Measurements from ENCODE around the gene TPK1. TPM values are rescaled to one million over a fixed set of nuclear protein-coding genes. Genes with fewer than 3 reads are reported as not detected.

Gene TPK1
- total RNA-seq, 3 donors from 2014 or later: 11.4 to 14.2 (median 13.3) TPM

DNA sequence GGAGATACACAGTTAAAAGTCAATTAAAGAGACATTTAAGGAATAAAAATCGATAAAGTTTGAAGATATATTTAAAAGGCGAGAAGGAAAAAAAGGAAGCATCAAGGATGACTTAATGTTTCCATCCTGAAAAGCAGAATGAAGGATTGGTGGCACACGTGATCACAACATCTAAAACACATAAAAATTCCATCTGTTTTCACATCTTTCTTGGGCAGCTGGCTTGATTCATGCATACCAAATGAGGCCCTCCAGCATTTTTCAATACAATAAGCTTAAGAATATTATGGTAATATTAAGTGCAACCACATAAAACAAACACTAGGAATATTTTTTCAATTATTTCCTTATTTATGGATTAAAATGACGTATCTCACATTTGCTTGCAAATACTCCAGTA lies 112.6 kb downstream of the TPK1 start:
- Histone ChIP-seq H3K4me3 (no peak overlapping the region), H3K4me1 (ENCODE audit: low read depth) (no peaks in the 10 kb centered on the region), H3K9me3 (no peaks in the 10 kb centered on the region), H3K36me3 (ENCODE audit: low read depth) (no peaks in the 10 kb centered on the region)
- ATAC-seq: no peak
- DNase-seq: no peak
- TF ChIP-seq, protein P1, sequence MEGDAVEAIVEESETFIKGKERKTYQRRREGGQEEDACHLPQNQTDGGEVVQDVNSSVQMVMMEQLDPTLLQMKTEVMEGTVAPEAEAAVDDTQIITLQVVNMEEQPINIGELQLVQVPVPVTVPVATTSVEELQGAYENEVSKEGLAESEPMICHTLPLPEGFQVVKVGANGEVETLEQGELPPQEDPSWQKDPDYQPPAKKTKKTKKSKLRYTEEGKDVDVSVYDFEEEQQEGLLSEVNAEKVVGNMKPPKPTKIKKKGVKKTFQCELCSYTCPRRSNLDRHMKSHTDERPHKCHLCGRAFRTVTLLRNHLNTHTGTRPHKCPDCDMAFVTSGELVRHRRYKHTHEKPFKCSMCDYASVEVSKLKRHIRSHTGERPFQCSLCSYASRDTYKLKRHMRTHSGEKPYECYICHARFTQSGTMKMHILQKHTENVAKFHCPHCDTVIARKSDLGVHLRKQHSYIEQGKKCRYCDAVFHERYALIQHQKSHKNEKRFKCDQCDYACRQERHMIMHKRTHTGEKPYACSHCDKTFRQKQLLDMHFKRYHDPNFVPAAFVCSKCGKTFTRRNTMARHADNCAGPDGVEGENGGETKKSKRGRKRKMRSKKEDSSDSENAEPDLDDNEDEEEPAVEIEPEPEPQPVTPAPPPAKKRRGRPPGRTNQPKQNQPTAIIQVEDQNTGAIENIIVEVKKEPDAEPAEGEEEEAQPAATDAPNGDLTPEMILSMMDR (IDR thresholded peaks at IDR 0.05): no peak
- intact Hi-C loops (cut with DNase I, micrococcal nuclease): no loop called here

DNA sequence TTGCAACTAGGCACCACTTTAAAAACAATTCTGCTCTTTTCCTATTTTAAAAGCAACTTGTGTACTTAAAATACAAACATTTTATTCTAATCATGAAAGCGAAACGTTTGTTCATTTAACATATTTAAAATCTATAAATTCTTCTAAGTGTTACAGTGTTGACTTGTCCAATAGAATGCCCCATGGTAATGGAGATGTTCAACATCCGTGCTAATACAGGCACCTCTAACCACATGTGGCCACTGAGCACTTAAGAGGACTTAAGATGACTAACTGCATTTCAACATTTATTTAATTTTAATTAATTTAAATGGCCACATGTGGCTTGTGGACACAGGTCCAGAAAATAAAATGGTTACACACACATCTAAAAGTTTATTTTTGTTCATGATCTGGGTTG lies 115.1 kb downstream of the TPK1 start:
- Histone ChIP-seq H3K4me3 (no peak overlapping the region), H3K9me3 (no peaks in the 10 kb centered on the region), H3K4me1 (ENCODE audit: low read depth) (no peaks in the 10 kb centered on the region), H3K36me3 (ENCODE audit: low read depth) (no peaks in the 10 kb centered on the region)
- intact Hi-C loops (cut with DNase I, micrococcal nuclease): no loop called here
- ATAC-seq: no peak
- DNase-seq: no peak
- TF ChIP-seq, protein P1 (IDR thresholded peaks at IDR 0.05): no peak

DNA sequence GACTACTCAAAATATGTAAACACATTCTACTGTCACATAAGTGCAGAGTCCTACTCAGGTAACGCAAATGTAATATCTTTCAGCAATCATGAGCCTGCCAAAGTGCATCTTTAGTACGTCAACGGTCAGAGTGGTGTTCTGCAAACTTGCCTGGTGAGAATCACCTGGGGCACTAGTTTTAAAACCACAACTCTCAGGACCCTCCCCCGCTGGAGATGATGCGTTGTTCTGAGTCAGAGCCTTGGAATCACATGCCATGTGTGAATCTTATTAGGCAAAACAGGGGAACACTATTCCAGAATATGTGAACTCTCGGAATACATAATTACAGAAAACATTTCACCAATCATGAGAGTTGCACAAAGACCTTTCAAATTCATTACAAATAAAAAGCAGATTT lies 115.7 kb downstream of the TPK1 start:
- no peaks in the 10 kb centered on the region for H3K4me1 ChIP-seq (ENCODE audit: low read depth)
- ATAC-seq (no peak), DNase-seq (no peak)
- H3K36me3 ChIP-seq (ENCODE audit: low read depth): no peaks in the 10 kb centered on the region
- intact Hi-C loops (cut with DNase I, micrococcal nuclease): no loop called here
- H3K9me3 ChIP-seq: no peaks in the 10 kb centered on the region
- H3K4me3 ChIP-seq: no peak overlapping the region
- TF ChIP-seq, protein P1 (IDR thresholded peaks at IDR 0.05): no peak

DNA sequence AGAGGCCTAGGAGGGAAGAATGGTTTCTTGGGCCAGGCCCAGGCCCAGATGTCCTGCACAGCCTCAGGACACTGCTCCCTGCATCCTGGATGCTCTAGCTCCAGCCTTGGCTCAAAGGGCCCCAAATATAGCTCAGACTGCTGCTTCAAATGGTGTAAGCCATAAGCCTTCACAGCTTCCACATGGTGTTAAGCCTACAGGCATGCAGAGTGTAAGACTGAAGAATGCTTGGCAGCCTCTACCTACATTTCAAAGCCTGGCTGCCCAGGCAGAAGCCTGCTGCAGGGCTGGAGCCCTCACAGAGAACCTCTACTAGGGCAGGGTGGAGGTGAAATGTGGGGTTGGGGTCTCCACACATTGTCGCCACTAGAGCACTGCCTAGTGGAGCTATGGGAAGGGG lies 118.1 kb downstream of the TPK1 start:
- TF ChIP-seq, protein P1 (IDR thresholded peaks at IDR 0.05): no peak
- DNase-seq (no peak), ATAC-seq (no peak)
- intact Hi-C loops (cut with DNase I, micrococcal nuclease): no loop called here
- Histone ChIP-seq H3K9me3 (no peaks in the 10 kb centered on the region), H3K4me3 (no peak overlapping the region), H3K4me1 (ENCODE audit: low read depth) (no peaks in the 10 kb centered on the region), H3K36me3 (ENCODE audit: low read depth) (no peaks in the 10 kb centered on the region)

DNA sequence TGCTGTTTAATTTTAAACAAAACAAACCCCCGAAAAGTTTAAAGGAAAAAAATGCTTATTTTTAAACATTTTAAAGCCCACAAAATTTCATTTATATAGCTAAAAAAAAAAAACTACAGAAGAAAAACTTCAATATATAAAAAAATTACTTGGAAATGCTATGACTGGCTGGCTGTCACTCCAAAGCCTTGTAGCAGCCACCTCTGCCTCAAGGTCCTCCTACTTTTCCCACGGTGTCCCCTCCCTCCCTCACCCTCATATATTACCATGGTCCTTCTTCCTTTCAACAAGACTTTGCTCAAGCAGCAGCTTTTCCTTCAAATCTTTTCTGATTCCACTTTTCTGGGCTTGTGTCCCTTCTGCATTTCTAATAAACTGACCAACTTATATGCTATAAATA lies 122.0 kb downstream of the TPK1 start:
- H3K9me3 ChIP-seq: no peaks in the 10 kb centered on the region
- TF ChIP-seq, protein P1 (IDR thresholded peaks at IDR 0.05): no peak
- no peak for ATAC-seq
- no peaks in the 10 kb centered on the region for H3K4me1 ChIP-seq (ENCODE audit: low read depth)
- intact Hi-C loops (cut with DNase I, micrococcal nuclease): no loop called here
- no peaks in the 10 kb centered on the region for H3K36me3 ChIP-seq (ENCODE audit: low read depth)
- no peak for DNase-seq
- no peak overlapping the region for H3K4me3 ChIP-seq

DNA sequence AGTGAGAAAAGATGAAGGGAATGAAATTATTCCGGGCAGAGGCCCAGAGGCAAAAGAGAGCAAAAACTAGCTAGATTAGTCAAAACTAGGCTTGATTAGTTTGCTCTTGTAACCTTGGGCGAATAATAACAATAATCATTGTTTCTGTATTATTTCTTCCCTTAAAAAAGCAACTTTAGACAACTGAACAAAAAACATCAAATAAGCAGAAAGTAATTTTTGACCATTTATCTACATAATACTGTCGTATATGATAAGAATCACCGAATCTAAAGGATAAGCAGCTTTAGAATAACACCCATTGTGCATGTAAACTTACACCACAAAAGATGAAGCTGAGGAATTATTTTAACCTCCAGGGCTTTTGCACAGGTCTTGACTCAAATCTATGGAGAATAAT lies 125.1 kb downstream of the TPK1 start:
- Histone ChIP-seq H3K36me3 (ENCODE audit: low read depth) (no peaks in the 10 kb centered on the region), H3K9me3 (no peaks in the 10 kb centered on the region), H3K4me3 (no peak overlapping the region), H3K4me1 (ENCODE audit: low read depth) (no peaks in the 10 kb centered on the region)
- ATAC-seq (no peak), DNase-seq (no peak)
- TF ChIP-seq, protein P1 (IDR thresholded peaks at IDR 0.05): no peak
- intact Hi-C loops (cut with DNase I, micrococcal nuclease): no loop called here
